GM12878 (cell line): ENCODE data around the gene GORASP1. TPM values are rescaled to one million over a fixed set of nuclear protein-coding genes. Genes with fewer than 3 reads are reported as not detected.

Experiments
- ATAC-seq: fragments of 200-7000 bp; cut with Tn5 transposase; 3 replicates; pipeline ENCODE4 v1.9.1; 2020; ENCODE audit warnings: mild to moderate bottlenecking, moderate library complexity
- BruUV-seq: library from RNA; stranded (reverse); fragments of 400-500 nt; replicated peaks from 2 replicates; lab custom pipeline; 2021; lab: Mats Ljungman, UMichigan
- CTCF ChIA-PET: fragments of 300-600 bp; sonication (Branson Sonifier 250); formaldehyde crosslinking; extraction: SDS; loops from one replicate; lab custom pipeline; 2021; ENCODE audit warnings: inconsistent platforms; lab: Yijun Ruan, JAX
- POLR2A ChIA-PET: fragments of 350-600 bp; formaldehyde crosslinking; extraction: SDS; loops from one replicate; lab custom pipeline; 2021; ENCODE audit warnings: inconsistent platforms; lab: Charles Lee
- RAD21 ChIA-PET: fragments of 300-600 bp; sonication (Branson Sonifier 250); formaldehyde crosslinking; loops from one replicate; lab custom pipeline; 2023; ENCODE audit warnings: antibody characterized with exemption; ENCODE audit not compliant: unreplicated experiment; lab: Charles Lee
- SMC1A ChIA-PET: fragments of 300-600 bp; sonication (Branson Sonifier 250); formaldehyde crosslinking; loops from one replicate; lab custom pipeline; 2023; ENCODE audit not compliant: unreplicated experiment, uncharacterized antibody; lab: Charles Lee
- DNase-seq: peaks from one replicate; pipeline ENCODE4 v3.0.0-alpha.2; 2011; ENCODE audit warnings: low read depth, low spot score
- FAIRE-seq: peaks from 3 replicates; lab custom pipeline; 2011; peaks lifted over from hg19 to GRCh38; lab: Jason Lieb, UNC
- H2AFZ ChIP-seq: 2 replicates; pipeline ENCODE4 v1.6.0; 2011; ENCODE audit warnings: low read depth, low read length, control low read depth; ENCODE audit not compliant: control insufficient read depth
- H3K27ac ChIP-seq: 2 replicates; pipeline ENCODE4 v1.5.1; 2011; ENCODE audit warnings: control low read depth; ENCODE audit not compliant: control insufficient read depth, insufficient read depth
- H3K27me3 ChIP-seq, 2 experiments: replicated peaks in 1 of 2; 2 replicates each; pipeline versions ENCODE4 v1.6.0 to v1.6.1; 2011; ENCODE audit warnings: low read length in 1 of 2; ENCODE audit not compliant: control insufficient read depth in 2 of 2, insufficient read depth in 2 of 2
- H3K36me3 ChIP-seq, 2 experiments: 2 replicates each; pipeline ENCODE4 v1.5.1; 2011; ENCODE audit warnings: low read length in 1 of 2; ENCODE audit not compliant: control insufficient read depth in 2 of 2, insufficient read depth in 2 of 2
- H3K4me1 ChIP-seq: 2 replicates; pipeline ENCODE4 v1.6.1; 2011; ENCODE audit warnings: mild to moderate bottlenecking, low read length, moderate library complexity, mixed read lengths; ENCODE audit not compliant: control insufficient read depth, insufficient read depth
- H3K4me2 ChIP-seq: 2 replicates; pipeline ENCODE4 v1.6.0; 2011; ENCODE audit warnings: control low read depth; ENCODE audit not compliant: control insufficient read depth, insufficient read depth
- H3K4me3 ChIP-seq: fragments of 200-600 bp; sonication (generic); 2 replicates; pipeline ENCODE4 v1.5.1; 2016
- H3K79me2 ChIP-seq: 2 replicates; pipeline ENCODE4 v1.6.0; 2011; ENCODE audit warnings: low read length; ENCODE audit not compliant: control insufficient read depth, insufficient read depth
- H3K9ac ChIP-seq: 2 replicates; pipeline ENCODE4 v1.8.0; 2011; ENCODE audit warnings: low read length, control low read depth, mixed read lengths; ENCODE audit not compliant: control insufficient read depth, insufficient read depth
- H3K9me3 ChIP-seq: replicated peaks from 3 replicates; pipeline ENCODE4 v1.5.1; 2011; ENCODE audit warnings: mild to moderate bottlenecking, low read length; ENCODE audit not compliant: control insufficient read depth, insufficient read depth
- H4K20me1 ChIP-seq: 2 replicates; pipeline ENCODE4 v1.6.0; 2011; ENCODE audit not compliant: control insufficient read depth, insufficient read depth
- BCLAF1 ChIP-seq: fragments of 450-650 bp; IDR thresholded peaks from 2 replicates; pipeline ENCODE4 v1.6.1; 2017; ENCODE audit warnings: antibody characterized with exemption, mild to moderate bottlenecking, moderate library complexity
- CHD2 ChIP-seq: IDR thresholded peaks from 2 replicates; pipeline ENCODE4 v1.6.1; 2011; ENCODE audit warnings: low read depth, low read length, improper control_type of control experiment, borderline replicate concordance
- GABPA ChIP-seq: IDR thresholded peaks from 2 replicates; pipeline ENCODE4 v1.6.1; 2014; ENCODE audit warnings: antibody characterized with exemption, low read depth, mild to moderate bottlenecking, inconsistent platforms
- PRDM15 ChIP-seq: fragments of 450-650 bp; formaldehyde crosslinking; IDR thresholded peaks from 2 replicates; pipeline ENCODE4 v1.4.0; 2020; ENCODE audit warnings: mild to moderate bottlenecking, moderate library complexity
- RELB ChIP-seq: fragments of 450-650 bp; IDR thresholded peaks from 2 replicates; pipeline ENCODE4 v1.6.1; 2017; ENCODE audit warnings: low read depth, mild to moderate bottlenecking, moderate library complexity
- SKIL ChIP-seq: fragments of 450-650 bp; IDR thresholded peaks from 2 replicates; pipeline ENCODE4 v1.6.1; 2017; ENCODE audit warnings: mild to moderate bottlenecking, low read depth, inconsistent platforms; ENCODE audit not compliant: poor library complexity, severe bottlenecking
- WRNIP1 ChIP-seq: IDR thresholded peaks from 2 replicates; pipeline ENCODE4 v1.6.1; 2011; ENCODE audit warnings: low read depth, low read length, improper control_type of control experiment, borderline replicate concordance
- ZNF207 ChIP-seq: fragments of 450-650 bp; IDR thresholded peaks from 2 replicates; pipeline ENCODE4 v1.6.1; 2014; ENCODE audit warnings: antibody characterized with exemption, mild to moderate bottlenecking, borderline replicate concordance
- WGBS: methylation state at CpG from one replicate; pipeline ENCODE4 v1.1.6; 2016; ENCODE audit warnings: low lambda C conversion rate; ENCODE audit not compliant: insufficient replicate concordance, insufficient coverage; ENCODE audit errors: missing lambda C conversion rate; 5-methylcytosine and 5-hydroxymethylcytosine counted together
- in situ Hi-C: fragments of 300-500 bp; cut with MboI; formaldehyde crosslinking; loops from 9 replicates; pipeline ENCODE4 v1.14.3; 2018; ENCODE audit warnings: mixed read lengths
- intact Hi-C: fragments of 100-400 bp; cut with micrococcal nuclease; formaldehyde crosslinking; loops from one replicate; pipeline ENCODE4 v1.14.2; 2022; ENCODE audit not compliant: unreplicated experiment
- polyA plus RNA-seq, 11 experiments: library from polyadenylated mRNA; depleted of rRNA in 4 of 11; unstranded in 6 of 11; stranded (reverse) in 5 of 11; fragments of >200 nt; fragmentation: Nextera tagmentation in 4 of 11; fragmentation: Illumina TruSeq in 1 of 11; extraction: Ambion mirVana in 4 of 11; extraction: Trizol in 1 of 11; gene quantifications; 1 replicate in 1 of 11; 2 replicates in 10 of 11; pipeline versions ENCODE4 v1.2.1 to v1.2.3, GENCODE V29; 2011 to 2016; ENCODE audit warnings: inconsistent platforms in 2 of 11, missing spikeins in 2 of 11, low read depth in 1 of 11
- total RNA-seq, 4 experiments: library from RNA; depleted of rRNA in 3 of 4; stranded (reverse); fragments of >200 nt in 3 of 4; fragmentation: Illumina TruSeq in 1 of 4; extraction: Trizol in 1 of 4; gene quantifications; 2 replicates each; pipeline versions ENCODE4 v1.2.1 to v1.2.3, GENCODE V29; 2013 to 2021

GORASP1 gene
- total and polyA plus RNA-seq, 10 of the 15 experiments (the other 5 are each of a cell fraction or from before 2014, with no cell fraction given), result 3.6 to 32.7 (median 23.2) TPM

- no peaks in the 10 kb centered on the region for H4K20me1 ChIP-seq
- in situ Hi-C loops, result loop anchor here (5.0 kb wide), 1 partner anchor 182 kb away; the partner anchor contains the start of gene CX3CR1
- POLR2A ChIA-PET, result no interaction called here
- FAIRE-seq (no peak), DNase-seq (no peak), ATAC-seq (no peak)
- no peak overlapping the region for H3K4me2 ChIP-seq
- CTCF ChIA-PET, result interaction anchor here (1.0 to 3.4 kb wide), 3 partner anchors 49 to 195 kb away, joined by 3 to 33 read pairs (median 5); no protein-coding TSS in a partner anchor
- BruUV-seq, result no TSS peak
- no peaks in the 10 kb centered on the region for H3K27me3 ChIP-seq
- intact Hi-C loops, result loop anchor here (2.0 kb wide), 2 partner anchors 80 to 278 kb away; no protein-coding TSS in a partner anchor
- H3K27ac ChIP-seq, result no peak overlapping the region
- H3K4me3 ChIP-seq, result no peak overlapping the region
- H2AFZ ChIP-seq, result no peak overlapping the region
- no peak overlapping the region for H3K9ac ChIP-seq
- RAD21 ChIA-PET, result interaction anchor here (1.0 to 3.4 kb wide), 4 partner anchors 47 to 188 kb away, joined by 3 to 25 read pairs (median 4); no protein-coding TSS in a partner anchor
- H3K36me3 ChIP-seq, result peaks cover 13 to 32% of the 10 kb centered on the region in 2 experiments; a peak in 3 of 4 replicates
- no peaks in the 10 kb centered on the region for H3K9me3 ChIP-seq
- 96% methylated on average over 9 of the region's 9 CpGs for WGBS
- TF ChIP-seq GABPA (no peak), CHD2 (no peak), WRNIP1 (no peak), SKIL (no peak), PRDM15 (CRISPR knock-in tag) (no peak), BCLAF1 (no peak), ZNF207 (no peak), RELB (no peak)
- H3K4me1 ChIP-seq, result no peaks in the 10 kb centered on the region; the same call in 1 of the 2 replicates
- SMC1A ChIA-PET, result interaction anchor here (1.0 to 1.7 kb wide), 2 partner anchors 48 to 189 kb away, joined by 3 to 15 read pairs; no protein-coding TSS in a partner anchor
- no peaks in the 10 kb centered on the region for H3K79me2 ChIP-seq
Observed at GRCh38 chr3:39100500-39100886, 6.9 kb downstream of the GORASP1 start.
